Activated CD4-positive, CD25-positive, alpha-beta regulatory T cell (primary cell): Measurements from ENCODE around the gene SLC39A11.
"Not testable (repeated sequence)": the region's sequence is repeated elsewhere in the genome, so short reads cannot be mapped to it uniquely, and the experiment has no call there.

Experiments used
- DNase-seq, 4 experiments: peaks; one replicate each; lab custom pipeline; 2025; lab: John Stamatoyannopoulos, UW

The SLC39A11 gene

DNA sequence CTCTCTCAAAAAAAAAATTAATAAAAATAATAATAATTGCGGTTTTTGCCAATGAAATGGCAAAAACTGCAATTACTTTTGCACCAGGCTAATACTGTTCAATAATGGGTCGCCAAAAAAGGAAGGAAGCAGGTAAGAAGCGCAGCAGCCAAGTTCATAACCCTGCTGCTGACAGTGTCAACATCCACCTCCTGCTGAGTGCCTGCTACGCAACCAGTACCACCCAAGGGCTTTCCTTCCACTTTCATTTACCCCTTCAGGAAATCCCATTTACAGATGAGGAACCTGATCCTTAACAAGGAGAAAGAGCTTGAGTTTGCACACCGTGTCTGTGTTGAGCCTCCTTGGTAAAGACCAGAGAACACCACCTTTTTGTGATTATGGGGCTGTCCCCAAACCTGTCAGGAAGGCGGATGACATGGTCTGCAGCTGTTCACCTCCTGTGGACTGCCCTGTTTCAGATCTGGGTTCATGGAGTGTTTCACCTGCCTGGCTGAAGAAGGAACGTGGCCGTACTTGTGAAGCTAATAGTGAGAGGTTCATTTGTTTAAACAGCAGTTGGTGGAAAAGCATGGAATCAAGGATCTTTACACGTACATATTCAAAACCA lies 378.0 kb downstream of the SLC39A11 start:
- no peak for DNase-seq

DNA sequence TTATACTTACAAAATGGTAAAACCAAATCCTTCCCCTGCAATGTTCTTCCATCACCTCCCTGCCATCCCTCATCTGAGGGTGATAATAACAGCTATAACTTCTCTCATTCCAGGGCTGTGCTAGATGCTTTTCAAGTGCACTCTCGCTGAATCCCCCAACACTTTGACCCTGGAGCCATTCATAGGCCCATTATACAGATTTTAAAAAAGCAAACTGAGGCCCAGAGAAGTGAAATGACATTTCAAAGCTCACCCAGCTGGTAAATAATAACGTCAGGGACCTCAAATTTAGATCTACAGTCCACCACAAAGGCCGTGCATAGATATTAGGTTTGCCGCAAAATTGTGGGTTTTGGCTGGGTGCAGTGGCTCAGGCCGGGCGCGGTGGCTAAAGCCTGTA lies 378.8 kb downstream of the SLC39A11 start:
- no peak for DNase-seq

DNA sequence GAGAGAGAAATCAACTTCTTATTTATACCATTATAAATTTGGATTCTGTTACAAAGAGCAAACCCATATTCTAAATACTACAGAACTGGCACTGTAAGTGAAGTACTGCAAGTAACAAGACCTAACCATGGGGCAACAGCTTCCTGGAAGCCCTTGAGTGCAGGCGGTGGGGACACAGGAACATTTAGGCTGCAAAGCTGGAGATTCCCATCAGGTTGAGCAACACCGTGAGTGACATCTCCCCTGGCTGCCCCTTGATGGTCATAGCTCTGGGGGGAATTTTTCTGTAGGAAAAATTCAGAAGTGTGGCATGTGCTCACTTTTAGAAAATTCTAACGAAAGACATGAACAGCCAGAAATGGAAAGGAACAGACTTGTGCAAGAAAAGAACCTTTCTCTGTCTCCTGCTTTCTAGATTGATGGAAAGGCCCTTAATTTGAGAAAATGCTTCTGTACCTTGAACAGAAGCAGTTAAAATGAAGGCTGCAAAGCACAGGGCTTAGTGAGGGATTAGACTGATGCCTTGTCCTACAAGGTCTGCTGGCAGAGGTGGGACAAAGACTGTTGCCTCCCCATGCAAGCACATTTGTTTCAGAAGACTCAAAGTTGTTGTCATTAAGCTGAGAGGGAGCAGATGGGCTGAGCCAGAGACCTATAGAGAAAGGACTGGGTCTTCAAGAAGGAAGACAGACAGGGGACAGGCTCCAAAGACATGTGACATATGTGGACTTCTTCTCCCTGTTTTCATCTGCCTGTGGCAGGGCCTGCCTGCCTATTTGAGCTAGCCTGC lies 380.8 kb downstream of the SLC39A11 start:
- DNase-seq = no peak

DNA sequence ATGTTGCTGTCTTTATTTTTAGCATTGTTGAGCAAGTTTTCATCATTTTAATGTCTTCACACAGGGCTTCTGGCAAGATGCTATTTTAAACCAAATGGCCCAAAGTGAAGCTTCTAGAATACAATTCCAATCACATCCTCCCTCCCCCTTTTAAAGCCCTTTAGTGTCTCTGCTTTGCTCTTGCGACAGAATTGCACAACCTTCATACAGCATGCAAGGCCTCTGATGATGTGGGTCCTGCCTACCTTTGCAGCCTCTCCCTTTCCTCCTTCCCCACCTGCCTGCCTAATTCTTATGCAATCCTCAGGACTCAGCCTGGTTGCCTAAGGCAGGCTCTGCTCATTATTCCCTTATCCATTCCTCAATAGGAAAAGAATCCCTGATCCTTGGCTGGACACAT lies 381.7 kb downstream of the SLC39A11 start:
- DNase-seq = no peak

DNA sequence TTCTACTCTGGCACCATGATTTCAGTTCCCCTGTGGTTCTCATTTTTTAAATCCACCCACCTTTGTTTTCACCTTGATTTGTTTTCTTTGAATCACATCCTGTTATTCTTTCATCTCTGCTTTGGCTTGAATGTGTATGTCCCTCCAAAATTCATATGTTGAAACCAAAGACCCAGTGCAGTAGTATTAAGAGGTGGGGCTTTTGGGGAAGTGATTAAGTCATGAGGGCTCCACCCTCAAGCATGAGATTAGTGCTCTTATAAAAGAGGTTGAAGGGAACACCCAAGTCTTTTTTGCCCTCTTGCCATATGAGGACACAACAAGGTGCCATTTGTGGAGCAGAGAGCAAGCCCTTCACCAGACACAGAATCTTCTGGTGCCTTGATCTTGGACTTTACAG lies 382.3 kb downstream of the SLC39A11 start:
- no peak for DNase-seq

DNA sequence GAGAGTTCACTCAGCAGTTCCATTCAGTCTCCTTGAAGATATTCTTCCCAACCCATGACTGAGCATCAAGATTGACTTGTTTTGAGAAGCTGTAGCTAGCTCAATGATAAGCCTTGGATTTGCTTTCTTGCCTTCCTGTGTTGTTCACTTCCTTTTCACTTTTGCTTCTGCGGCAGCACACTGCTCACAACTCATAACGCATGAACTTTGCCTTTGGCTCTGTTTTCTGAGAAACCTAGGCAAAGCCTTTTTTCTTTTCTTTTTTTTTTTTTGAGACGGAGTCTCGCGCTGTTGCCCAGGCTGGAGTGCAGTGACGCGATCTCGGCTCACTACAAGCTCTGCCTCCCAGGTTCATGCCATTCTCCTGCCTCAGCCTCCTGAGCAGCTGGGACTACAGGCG lies 383.8 kb downstream of the SLC39A11 start:
- not testable (repeated sequence) for DNase-seq

DNA sequence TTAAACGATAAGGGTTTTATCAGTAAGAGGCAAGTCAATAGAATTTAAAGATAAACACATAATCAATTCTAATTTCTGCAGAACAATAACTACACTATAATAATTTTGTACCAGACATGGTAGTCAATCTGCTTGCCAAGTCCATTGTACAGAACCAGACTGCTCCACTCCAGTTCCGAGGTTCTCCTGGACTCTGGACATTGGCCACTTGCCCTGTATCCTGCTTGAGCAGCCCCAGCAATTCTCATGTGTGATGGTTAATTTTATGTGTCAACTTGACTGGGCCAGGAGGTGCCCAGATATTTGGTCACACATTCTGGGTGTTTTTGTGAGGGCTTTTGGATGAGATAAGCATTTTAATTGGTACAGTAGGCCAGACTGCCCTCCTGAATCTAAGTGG lies 384.6 kb downstream of the SLC39A11 start:
- no peak for DNase-seq

DNA sequence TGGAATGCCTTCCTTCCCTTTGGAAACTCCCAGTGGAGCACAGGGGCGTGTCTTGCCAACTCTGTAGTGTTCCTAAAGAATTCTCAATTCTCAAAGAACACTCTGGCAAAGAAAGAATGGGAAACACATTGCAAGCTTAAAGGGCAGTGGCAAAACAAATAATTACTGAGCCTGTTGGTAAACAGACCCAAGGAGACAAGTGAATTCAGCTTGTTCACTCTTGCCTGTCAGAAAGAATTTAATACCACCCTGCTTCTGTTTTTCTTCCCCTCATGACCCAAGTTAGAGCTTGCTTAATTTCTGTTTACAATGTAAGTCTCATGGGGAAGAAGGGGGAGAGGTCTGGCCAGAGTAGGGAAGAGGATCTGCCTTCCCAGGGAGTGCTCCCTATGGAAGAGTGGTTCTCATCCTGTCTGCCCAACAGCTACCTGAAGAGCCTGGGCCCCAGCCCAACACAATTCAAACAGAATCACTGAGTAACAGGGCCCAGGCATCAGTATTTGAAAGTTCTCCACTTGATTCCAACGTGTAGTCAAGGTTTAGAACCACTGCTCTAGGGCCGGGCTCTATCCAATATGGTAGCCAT lies 386.0 kb downstream of the SLC39A11 start:
- no peak for DNase-seq

DNA sequence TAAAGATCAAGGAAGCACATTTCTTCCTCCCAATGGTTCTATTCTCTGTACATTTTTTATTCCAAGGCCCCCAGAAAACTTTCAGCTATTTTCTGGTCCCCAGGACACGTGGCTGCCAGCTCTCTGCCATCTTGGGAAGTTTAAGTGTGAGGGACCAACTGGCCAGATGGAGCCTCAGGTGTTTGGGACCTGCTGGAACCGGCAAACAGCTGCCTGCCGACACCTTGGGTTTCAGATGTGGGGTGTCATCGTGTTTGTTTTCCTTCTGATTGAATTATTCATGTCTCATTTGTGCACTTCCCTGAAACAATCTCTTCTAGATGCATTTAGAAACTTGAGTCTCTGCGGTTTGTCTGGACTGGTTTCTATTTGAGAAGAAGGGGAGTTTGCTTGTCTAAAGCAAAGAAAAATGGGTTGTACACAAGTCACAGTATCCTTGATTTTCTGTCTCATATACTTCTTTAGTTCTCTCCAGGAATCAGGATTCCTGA lies 386.5 kb downstream of the SLC39A11 start:
- DNase-seq = no peak

DNA sequence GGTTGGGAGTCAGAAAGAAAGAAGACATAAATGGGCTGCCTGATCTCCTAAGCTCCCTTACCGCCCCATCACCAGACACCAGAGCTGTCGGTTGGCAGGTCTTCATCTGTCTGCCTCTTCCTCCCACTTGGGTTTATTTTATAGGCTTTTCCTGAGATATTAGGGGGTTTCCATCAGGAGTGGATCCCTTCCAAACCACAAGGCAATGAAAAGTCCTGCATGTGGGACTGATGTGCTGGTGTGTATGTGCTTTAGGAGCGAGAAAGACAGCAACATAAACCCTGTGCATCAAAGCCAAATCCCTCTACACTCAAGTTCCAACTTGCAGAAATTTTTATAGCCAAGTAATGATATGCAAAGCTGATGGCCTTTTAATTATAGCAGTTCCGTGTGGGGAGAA lies 389.5 kb downstream of the SLC39A11 start:
- DNase-seq = no peak

DNA sequence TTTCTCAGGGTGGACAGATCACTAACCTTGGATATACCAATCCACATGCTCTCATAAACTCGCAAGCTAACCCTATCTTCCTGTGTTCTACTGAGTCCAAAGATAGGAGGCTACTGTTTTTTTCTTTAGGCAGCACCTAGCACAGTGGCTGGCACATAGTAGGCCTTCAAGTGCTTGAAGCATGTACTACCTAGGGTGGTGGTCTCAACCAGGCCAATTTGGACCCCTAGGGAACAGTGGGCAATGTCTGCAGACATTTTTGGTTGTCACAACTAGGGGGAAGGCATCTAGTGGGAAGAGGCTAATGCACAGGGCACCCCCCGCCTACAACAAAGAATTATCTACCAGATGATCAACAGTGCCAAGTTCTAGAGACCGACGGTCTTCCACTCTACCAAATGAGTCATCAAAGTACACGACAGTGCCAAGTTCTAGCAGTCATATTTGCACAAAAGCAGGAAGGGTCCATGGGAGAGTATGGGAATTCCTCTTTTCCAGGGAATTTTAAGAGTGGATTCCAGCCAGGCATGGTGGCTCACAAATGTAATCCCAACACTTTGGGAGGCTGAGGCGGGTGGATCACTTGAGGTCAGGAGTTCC lies 390.3 kb downstream of the SLC39A11 start:
- DNase-seq = no peak

DNA sequence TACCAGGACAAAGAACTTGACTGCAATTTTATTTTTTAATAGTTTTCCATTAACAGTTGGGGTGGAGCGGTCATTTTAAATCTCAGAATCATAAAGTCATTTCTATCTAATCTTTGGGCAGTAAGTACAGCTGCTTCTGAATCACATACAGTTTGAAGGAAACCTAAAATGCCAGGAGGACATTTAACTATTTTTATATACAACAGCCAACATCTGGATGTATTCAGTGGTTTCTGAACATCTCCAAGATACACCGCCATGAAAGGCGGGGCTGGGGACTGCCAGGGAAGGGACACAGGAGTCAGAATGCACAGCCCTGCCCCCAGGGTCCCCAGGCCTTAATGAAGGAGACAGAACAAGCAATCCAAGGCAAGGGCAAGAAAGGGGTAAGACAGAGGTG lies 392.3 kb downstream of the SLC39A11 start:
- DNase-seq = no peak

DNA sequence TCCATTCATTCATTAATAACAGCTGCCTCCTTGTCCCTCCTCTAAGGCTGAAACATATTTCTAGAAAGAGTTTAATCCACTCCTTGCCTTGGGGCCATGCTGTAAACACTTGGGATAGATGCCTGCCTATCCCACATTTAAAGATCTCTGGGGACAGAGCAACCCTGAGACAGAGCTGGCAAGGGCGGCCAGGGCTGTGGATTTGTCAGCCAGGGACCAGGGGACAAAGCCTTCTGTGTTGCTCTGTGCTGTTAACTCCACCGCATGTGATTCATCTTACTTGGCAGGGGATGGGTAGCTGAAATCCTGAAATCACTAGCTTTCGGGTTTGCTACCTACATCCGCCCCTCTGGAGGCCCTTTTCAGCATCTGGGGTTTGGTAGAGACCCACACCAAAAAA lies 392.9 kb downstream of the SLC39A11 start:
- no peak for DNase-seq

DNA sequence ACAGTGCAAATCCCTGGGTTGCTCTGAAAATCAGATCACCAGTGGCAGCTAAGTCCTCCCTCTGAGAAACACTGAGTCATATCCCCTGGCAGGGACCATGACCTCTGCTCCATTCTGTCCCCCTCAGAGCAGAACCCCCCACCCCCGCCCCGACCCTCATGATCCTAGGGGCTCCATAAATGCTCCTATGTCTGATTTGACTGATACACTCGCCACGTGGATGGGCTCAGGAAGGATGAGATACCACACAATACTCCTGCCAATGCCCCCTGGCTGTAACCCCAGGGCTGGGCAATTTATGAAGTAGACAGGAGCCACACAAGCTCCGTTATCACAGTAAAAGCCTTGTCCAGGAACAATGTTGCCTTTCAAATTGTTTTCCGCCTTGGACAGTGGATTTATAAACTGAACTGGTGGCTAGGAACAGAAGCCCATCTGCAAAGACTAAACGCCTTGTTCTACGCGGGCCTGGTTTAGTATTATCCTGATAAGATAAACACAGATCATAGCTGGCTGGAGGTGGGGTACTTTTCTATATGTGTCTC lies 394.8 kb downstream of the SLC39A11 start:
- DNase-seq = no peak

DNA sequence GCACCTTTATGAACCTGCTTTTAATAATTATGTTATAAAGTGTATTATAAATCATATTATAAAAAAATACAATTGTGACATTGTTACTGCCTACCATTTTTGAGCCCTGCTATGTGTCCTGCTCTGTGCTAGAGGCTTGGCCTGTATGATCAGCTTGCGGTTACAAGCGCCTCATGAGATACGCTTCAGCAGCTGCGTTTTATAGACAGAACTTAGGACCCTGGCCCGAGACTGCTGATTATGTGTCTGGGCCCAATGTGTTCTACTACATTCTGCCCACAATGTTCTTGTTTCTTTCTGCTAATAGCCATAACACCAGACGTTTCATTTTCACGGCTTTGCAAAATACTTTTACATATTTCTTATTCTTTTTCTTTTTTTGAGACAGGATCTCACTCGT lies 395.8 kb downstream of the SLC39A11 start:
- DNase-seq = no peak

DNA sequence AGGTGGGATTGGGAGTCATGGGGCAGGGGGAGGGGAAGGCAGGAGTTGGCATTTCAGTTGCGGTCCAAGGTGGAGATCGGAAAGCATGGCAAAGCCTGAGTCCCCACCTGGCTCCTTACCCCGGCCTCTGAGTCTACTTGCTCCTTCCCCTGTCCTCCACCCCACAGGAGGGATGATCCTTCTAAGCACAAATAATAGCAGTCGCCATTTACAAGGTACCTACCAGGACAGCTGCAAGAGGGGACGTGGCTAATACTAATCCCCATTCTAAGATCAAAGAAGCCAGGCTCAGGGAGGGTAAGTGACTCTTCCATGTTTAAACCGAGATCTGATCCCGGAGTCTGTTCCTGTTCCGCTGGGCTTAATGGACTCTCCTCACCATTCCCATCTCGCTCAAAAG lies 396.3 kb downstream of the SLC39A11 start:
- no peak for DNase-seq

DNA sequence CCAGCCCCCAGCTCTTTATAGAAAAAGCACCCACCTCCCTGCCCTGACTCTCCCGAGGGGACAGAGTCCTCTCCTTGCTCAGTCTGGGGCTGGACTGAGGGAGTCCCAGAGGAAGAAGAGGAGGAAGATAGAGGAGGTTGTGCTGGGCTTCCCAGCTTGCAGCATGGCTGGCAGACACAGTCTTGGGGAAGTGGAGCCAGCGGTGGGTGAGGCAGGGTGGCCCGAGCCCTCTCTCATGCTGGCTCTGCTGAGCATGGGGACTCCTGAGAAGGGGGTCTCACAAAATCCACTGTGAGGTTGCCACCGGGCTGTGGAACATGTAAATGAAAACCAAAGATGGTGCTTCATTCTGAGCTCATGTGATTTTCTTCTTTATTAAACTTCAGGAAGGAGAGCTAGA lies 398.5 kb downstream of the SLC39A11 start:
- DNase-seq = no peak

DNA sequence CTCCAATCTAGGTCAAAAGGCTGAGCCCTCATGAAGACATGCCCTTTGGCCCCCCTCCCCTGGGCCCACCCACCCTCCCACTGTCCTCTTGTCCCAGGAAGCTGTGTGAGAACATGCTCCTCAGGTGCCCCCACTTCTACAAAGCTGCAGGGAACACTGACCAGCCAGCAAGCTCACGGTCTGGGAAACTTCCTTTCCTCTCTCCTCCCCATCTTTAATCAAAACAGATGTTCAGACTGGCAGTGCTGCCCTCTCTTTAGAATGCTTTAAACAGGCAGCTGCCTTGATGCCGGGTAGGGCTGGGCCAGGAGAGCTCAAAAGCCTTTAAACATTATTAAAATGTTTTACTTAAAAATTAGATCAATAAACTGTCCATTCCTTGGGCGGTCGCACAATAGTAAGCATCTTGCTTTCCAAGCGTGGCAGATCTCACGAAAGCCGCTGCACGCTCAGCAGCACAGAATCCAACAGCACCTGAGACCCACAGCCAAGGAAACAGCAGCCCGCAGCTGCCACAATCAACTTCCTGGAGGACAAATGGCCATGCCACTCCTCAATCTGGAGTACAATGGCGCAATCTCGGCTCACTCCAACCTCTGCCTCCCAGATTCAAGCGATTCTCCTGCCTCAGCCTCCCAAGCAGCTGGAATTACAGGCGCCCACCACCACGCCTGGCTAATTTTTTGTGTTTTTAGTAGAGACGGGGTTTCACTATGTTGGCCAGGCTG lies 399.2 kb downstream of the SLC39A11 start:
- no peak for DNase-seq

DNA sequence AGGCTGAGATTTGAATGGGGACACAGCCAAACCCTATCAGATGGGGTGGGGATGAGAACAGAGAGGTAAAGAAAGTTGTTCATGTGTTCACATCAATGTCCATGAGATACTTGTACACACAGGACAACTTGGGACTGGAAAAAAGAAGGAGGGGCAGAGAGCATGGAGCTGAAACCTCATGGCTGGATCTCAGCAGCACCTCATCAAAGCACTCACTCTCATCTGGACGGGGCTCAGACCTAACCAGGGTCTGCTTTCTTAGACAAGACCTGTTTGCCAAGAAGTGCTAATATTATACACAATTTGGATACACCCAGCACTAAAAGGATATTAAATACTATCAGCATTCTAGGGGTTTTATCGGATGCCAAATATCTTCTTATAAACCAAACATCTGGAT lies 399.8 kb downstream of the SLC39A11 start:
- DNase-seq = no peak

DNA sequence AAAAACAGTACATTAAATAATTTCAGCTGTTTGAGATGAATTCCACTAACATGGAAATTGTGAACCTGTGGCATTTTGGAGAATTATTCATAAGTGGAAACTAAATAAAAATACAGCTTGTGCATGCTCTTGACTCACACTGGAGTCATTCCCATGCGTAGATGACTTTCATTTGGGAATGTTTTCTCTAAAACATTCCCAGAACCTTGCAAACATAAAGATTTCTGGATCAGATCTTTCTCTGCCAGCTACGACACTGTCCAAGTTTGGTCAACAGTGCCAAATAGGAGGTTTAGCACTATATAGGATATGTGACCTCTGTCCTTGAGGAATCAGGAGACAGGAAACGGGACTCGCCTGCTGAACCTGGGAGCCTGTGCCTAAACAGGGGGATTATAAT lies 400.9 kb downstream of the SLC39A11 start:
- DNase-seq = no peak

DNA sequence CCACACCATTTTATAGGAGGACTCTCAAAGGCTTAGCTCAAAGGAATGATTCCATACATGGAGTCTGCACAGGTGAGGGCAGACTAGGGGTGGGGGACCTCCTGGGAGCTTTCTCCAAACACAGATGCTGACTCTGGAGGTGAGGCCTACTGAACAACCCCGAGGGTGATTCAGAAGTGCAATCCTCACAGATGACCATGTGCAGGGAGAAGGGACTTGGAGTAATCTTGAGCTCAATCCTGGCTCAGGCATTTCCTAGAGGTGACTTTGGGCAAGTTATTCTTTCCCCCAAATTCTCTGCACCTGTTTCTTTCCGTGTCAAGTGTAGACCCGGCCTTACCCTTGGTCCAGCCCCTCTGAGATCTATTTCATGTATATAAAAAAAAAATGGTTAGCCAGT lies 401.5 kb downstream of the SLC39A11 start:
- no peak for DNase-seq

DNA sequence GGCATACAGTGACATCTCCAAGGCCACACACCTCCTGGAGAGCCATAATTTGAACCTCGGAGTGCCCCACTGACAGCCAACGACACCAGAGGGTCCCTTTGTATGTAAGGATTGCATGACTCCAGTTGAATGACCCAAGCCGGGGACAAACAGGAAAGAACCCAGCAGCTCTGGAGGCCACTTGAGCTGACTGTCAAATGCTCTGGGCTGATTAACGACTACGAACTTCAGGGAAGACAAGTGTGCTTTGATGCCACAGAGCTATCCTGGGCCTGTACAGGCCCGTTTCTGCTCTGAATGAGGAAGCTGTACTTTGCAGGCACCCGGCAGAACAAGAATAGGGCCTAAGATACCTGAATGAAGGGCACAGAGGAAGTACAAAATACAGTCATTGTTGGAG lies 404.6 kb downstream of the SLC39A11 start:
- DNase-seq = no peak
